PC-3 (cell line): ENCODE measurements around the gene SLC51A. TPM values are rescaled to one million over a fixed set of nuclear protein-coding genes. Genes with fewer than 3 reads are reported as not detected.

Source experiments
- ATAC-seq: fragments of 200-7000 bp; cut with Tn5 transposase; 2 replicates; pipeline ENCODE4 v1.9.1; 2020; ENCODE audit warnings: mild to moderate bottlenecking, moderate library complexity
- BruUV-seq: library from RNA; stranded (reverse); fragments of 400-500 nt; replicated peaks from 2 replicates; lab custom pipeline; 2021; lab: Mats Ljungman, UMichigan
- CTCF ChIA-PET: fragments of 300-600 bp; sonication (Branson Sonifier 250); formaldehyde crosslinking; loops from one replicate; lab custom pipeline; 2022; ENCODE audit warnings: antibody characterized with exemption; lab: Charles Lee
- POLR2A ChIA-PET: fragments of 300-600 bp; sonication (Branson Sonifier 250); formaldehyde crosslinking; loops from one replicate; lab custom pipeline; 2022; ENCODE audit warnings: antibody characterized with exemption; ENCODE audit not compliant: unreplicated experiment; lab: Charles Lee
- DNase-seq: peaks from one replicate; pipeline ENCODE4 v3.0.0-alpha.2; 2015
- H2AFZ ChIP-seq: fragments of 300-600 bp; sonication (generic); 2 replicates; pipeline ENCODE4 v1.6.0; 2016; ENCODE audit warnings: antibody characterized with exemption, low read length
- H3F3A ChIP-seq: fragments of 300-600 bp; sonication (generic); one replicate; pipeline ENCODE4 v1.6.0; 2017; ENCODE audit warnings: antibody characterized with exemption, low read length, control low read depth, mild to moderate bottlenecking; ENCODE audit not compliant: unreplicated experiment
- H3K27ac ChIP-seq: fragments of 300-600 bp; sonication (generic); 2 replicates; pipeline ENCODE4 v1.5.1; 2016; ENCODE audit warnings: mild to moderate bottlenecking, low read length
- H3K27me3 ChIP-seq: fragments of 300-600 bp; sonication (generic); 2 replicates; pipeline ENCODE4 v1.6.1; 2016; ENCODE audit warnings: low read length, mixed read lengths
- H3K36me3 ChIP-seq: fragments of 300-600 bp; sonication (generic); 2 replicates; pipeline ENCODE4 v1.6.1; 2016; ENCODE audit warnings: low read depth, mixed run types, low read length, mixed read lengths
- H3K4me1 ChIP-seq: fragments of 300-600 bp; sonication (generic); 2 replicates; pipeline ENCODE4 v1.5.1; 2016; ENCODE audit warnings: low read length; ENCODE audit not compliant: insufficient read depth
- H3K4me2 ChIP-seq: fragments of 300-600 bp; sonication (generic); 2 replicates; pipeline ENCODE4 v1.6.0; 2016; ENCODE audit warnings: low read length
- H3K4me3 ChIP-seq: fragments of 300-600 bp; sonication (generic); 2 replicates; pipeline ENCODE4 v1.5.1; 2016; ENCODE audit warnings: mild to moderate bottlenecking, low read length, mixed read lengths
- H3K79me2 ChIP-seq: fragments of 300-600 bp; sonication (generic); 2 replicates; pipeline ENCODE4 v1.6.1; 2017; ENCODE audit warnings: low read length, mixed read lengths
- H3K9ac ChIP-seq: fragments of 300-600 bp; sonication (generic); 2 replicates; pipeline ENCODE4 v1.6.0; 2016; ENCODE audit warnings: mild to moderate bottlenecking, low read length
- H3K9me2 ChIP-seq: fragments of 300-600 bp; sonication (generic); replicated peaks from 2 replicates; pipeline ENCODE4 v1.6.1; 2016; ENCODE audit warnings: mixed run types, low read length, mixed read lengths
- H3K9me3 ChIP-seq: fragments of 300-600 bp; sonication (generic); 2 replicates; pipeline ENCODE4 v1.6.1; 2016; ENCODE audit warnings: low read length, mixed read lengths
- H4K20me1 ChIP-seq: fragments of 300-600 bp; sonication (generic); 2 replicates; pipeline ENCODE4 v1.6.1; 2016; ENCODE audit warnings: low read length, mixed read lengths
- EZH2 ChIP-seq: fragments of 300-600 bp; sonication (generic); IDR thresholded peaks from one replicate; pipeline ENCODE4 v1.6.1; 2017; ENCODE audit warnings: antibody characterized with exemption, mild to moderate bottlenecking, low read length; ENCODE audit not compliant: unreplicated experiment
- EZH2phosphoT487 ChIP-seq: fragments of 300-600 bp; sonication (generic); IDR thresholded peaks from 2 replicates; pipeline ENCODE4 v1.6.1; 2018; ENCODE audit warnings: mild to moderate bottlenecking, antibody characterized with exemption, low read length, borderline replicate concordance
- intact Hi-C: fragments of 100-400 bp; cut with micrococcal nuclease; formaldehyde crosslinking; loops from 2 replicates; pipeline ENCODE4 v1.9.0; 2023
- total RNA-seq: library from RNA; depleted of rRNA; stranded (reverse); fragments of >200 nt; gene quantifications from 2 replicates; pipeline ENCODE4 v1.2.3, GENCODE V29; 2014
- TF ChIP-seq, protein P1 (sequence below): fragments of 300-600 bp; sonication (generic); conservative IDR thresholded peaks from 2 replicates; pipeline ENCODE4 v1.5.1; 2017; ENCODE audit warnings: antibody characterized with exemption, low read depth, mild to moderate bottlenecking, low read length

SLC51A gene
- total RNA-seq, 1 experiment from 2014 or later: 9.7 TPM

DNA sequence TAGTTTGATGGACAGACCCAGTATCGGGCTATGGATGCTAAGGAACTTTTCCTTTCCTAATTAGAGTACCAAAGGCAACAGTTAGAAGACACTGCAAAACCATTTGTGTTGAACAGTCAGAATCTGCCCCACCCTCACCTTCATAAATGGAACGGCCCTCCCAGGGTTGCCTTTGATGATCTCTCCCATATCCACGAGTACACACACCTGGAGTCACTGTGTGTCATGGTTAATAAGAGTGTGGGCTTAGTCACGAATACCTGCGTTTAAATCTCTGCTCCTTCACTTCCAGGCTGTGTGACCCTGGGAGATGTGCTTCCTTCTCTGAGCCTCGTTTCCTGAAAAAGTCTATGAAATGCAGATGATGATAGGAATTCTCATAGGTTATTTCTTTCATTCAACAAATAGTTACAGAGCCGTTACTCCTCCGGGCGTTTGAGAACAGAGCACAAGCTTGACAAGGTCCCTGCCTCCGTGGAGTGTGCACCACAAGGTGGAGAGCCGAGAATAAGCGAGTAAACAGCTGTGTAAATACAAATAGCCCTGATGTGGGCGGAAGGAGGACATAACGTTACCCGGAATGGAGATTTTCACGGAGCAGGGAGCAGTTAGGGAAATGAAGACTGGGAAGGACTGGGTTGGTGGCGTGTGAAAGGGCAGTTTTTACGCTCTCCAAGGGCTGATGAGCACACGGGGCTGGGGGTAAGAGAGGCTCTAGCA lies 6.7 kb downstream of the SLC51A start:
- ChIA-PET POLR2A (no interaction called here), CTCF (no interaction called here)
- Histone ChIP-seq H3K36me3 (no peaks in the 10 kb centered on the region), H4K20me1 (no peaks in the 10 kb centered on the region), H3K27ac (no peak overlapping the region), H3K4me1 (peaks cover 23% of the 10 kb centered on the region), H3K9me2 (no peaks in the 10 kb centered on the region), H3K27me3 (no peaks in the 10 kb centered on the region), H3K79me2 (no peaks in the 10 kb centered on the region), H3K4me2 (peak overlapping the region; percentile 61), H3K9ac (no peak overlapping the region), H3K4me3 (no peak overlapping the region), H2AFZ (peak overlapping the region; percentile 66; the same call in 1 of the 2 replicates), H3K9me3 (no peaks in the 10 kb centered on the region), H3F3A (no peaks in the 10 kb centered on the region)
- DNase-seq (peak; percentile 68), ATAC-seq (peak; percentile 29)
- no TSS peak for BruUV-seq
- intact Hi-C loops: no loop called here
- TF ChIP-seq EZH2 (no peak), EZH2phosphoT487 (no peak)
- TF ChIP-seq, protein P1, sequence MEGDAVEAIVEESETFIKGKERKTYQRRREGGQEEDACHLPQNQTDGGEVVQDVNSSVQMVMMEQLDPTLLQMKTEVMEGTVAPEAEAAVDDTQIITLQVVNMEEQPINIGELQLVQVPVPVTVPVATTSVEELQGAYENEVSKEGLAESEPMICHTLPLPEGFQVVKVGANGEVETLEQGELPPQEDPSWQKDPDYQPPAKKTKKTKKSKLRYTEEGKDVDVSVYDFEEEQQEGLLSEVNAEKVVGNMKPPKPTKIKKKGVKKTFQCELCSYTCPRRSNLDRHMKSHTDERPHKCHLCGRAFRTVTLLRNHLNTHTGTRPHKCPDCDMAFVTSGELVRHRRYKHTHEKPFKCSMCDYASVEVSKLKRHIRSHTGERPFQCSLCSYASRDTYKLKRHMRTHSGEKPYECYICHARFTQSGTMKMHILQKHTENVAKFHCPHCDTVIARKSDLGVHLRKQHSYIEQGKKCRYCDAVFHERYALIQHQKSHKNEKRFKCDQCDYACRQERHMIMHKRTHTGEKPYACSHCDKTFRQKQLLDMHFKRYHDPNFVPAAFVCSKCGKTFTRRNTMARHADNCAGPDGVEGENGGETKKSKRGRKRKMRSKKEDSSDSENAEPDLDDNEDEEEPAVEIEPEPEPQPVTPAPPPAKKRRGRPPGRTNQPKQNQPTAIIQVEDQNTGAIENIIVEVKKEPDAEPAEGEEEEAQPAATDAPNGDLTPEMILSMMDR: no peak

DNA sequence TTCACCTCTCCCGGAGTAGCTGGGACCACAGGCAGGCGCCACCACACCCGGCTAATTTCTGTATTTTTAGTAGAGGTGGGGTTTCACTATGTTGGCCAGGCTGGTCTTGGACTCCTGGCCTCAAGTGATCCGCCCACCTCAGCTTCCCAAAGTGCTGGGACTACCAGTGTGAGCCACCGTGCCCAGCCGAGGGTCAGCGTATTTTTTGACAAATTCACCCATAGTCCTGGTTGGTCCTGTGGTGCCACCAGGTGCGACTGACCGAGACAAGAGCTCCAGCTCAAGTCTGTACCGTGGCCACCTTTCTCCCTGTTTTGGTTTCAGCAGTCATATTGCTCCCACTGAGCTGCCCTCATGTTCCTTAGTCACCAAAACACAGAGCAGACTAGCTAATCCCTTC lies 8.8 kb downstream of the SLC51A start:
- Histone ChIP-seq H3K9me2 (no peaks in the 10 kb centered on the region), H3K4me2 (no peak overlapping the region), H3F3A (no peaks in the 10 kb centered on the region), H3K9me3 (no peaks in the 10 kb centered on the region), H3K9ac (no peak overlapping the region), H3K4me3 (no peak overlapping the region), H3K36me3 (no peaks in the 10 kb centered on the region), H4K20me1 (no peaks in the 10 kb centered on the region), H3K27me3 (no peaks in the 10 kb centered on the region), H2AFZ (no peak overlapping the region), H3K4me1 (peaks cover 10% of the 10 kb centered on the region), H3K79me2 (no peaks in the 10 kb centered on the region), H3K27ac (no peak overlapping the region)
- intact Hi-C loops: no loop called here
- TF ChIP-seq EZH2: no peak
- TF ChIP-seq, protein P1: no peak
- no peak for TF ChIP-seq EZH2phosphoT487
- no peak for ATAC-seq
- no peak for DNase-seq
- POLR2A ChIA-PET: no interaction called here
- CTCF ChIA-PET: no interaction called here
- BruUV-seq: no TSS peak

DNA sequence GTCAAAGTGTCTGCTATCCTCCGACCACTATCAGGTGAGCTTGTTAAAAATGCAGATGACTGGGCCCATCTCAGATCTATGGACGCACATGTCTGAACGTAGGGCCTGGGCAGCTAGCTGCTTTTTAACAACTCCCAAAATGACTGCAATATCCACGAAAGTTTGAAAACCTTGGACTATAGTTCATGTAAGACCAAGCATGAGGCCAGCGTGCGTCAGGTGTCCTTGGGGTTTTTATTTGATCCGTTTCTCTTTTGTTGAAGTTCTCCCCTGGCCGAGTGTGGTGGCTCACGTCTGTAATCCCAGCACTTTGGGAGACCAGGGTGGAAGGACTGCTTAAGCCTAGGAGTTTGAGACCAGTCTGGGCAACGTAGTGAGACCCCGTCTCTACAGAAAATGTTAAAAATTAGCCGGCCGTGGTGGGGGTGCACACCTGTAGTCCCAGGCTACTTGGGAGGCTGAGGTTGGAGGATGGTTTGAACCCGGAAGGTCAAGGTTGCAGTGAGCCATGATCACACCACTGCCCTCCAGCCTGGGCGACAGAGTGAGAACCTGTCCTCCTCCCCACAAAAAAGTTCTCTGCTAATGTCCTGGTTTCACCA lies 9.5 kb downstream of the SLC51A start:
- Histone ChIP-seq H3K9me2 (no peaks in the 10 kb centered on the region), H2AFZ (no peak overlapping the region), H3K4me2 (no peak overlapping the region), H3F3A (no peaks in the 10 kb centered on the region), H3K9ac (no peak overlapping the region), H3K36me3 (no peaks in the 10 kb centered on the region), H3K4me3 (no peak overlapping the region), H3K27me3 (no peaks in the 10 kb centered on the region), H3K9me3 (no peaks in the 10 kb centered on the region), H3K79me2 (no peaks in the 10 kb centered on the region), H4K20me1 (no peaks in the 10 kb centered on the region), H3K4me1 (peaks cover 10% of the 10 kb centered on the region), H3K27ac (no peak overlapping the region)
- ChIA-PET CTCF (no interaction called here), POLR2A (no interaction called here)
- DNase-seq: no peak
- BruUV-seq: no TSS peak
- no peak for ATAC-seq
- intact Hi-C loops: no loop called here
- TF ChIP-seq, protein P1: no peak
- TF ChIP-seq EZH2 (no peak), EZH2phosphoT487 (no peak)
